Measurements from ENCODE around the gene TRMU.

GRCh38 chr22:46351131-46351735 is 15.7 kb downstream of the TRMU start:
- TF ChIP-seq EZH2 (IDR thresholded peaks at IDR 0.05; ENCODE audit: borderline replicate concordance) (no peak), CTCF (IDR thresholded peaks at IDR 0.05; ENCODE audit: poor library complexity) (no peak)

Measured in hepatocyte (in vitro differentiated cells).